Pons (tissue), 1 donor: ENCODE data around the gene PIERCE2.
"Not testable (repeated sequence)": the region's sequence is repeated elsewhere in the genome, so short reads cannot be mapped to it uniquely, and the experiment has no call there.

Experiments used
- DNase-seq: peaks from one replicate; pipeline ENCODE4 v3.0.0-alpha.2; 2016; ENCODE audit warnings: low spot score

The PIERCE2 gene

DNA sequence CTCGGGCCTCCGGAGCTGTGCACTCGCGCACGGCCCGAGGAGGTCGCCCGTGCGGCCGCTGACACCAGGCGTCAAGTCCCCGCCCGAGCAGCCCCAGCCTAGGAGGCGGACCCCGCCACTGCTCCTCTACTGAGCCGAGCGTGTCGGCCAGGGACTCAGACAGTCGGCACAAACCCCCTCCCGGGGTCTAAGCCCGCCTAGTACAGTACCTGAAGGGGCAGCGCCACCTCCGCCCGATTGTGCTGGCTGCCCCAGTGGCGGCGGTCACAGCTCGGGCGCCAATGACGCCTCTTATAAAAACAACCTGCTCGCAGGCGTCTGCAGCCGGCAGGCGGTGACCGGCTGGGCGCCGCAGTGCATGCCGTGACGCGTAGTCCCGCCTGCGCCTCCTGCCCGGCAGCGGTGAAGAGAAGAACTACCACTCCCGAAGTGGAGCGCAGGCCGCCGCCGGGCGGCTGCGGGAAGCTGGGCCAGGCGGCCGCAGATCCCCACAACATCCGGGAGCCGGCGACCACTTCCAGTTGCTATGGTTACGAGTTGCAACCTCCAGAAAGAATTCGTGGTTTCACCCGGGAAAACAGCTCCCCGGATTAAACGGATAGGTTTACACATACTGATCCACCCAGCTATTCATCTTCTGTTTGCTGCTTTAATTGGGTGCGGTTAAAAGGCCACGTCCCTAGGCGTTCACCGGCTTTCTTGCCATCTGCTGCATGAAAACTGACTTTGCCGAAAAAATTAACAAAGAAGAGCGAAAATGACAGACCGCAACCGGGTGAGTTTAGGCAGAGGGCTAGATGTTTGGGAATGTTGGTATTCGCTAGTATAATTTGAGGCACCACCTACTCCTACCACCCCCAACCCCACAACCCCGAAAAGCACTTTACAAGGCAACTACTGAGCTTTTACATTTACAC is at the start of gene PIERCE2, which contains the start of gene CCPG1:
Gene PIERCE2, plus strand, starts transcription at position 484 of the 917 bp plus-strand sequence. Its CDS starts 274 bp downstream, at position 758.
Gene CCPG1, minus strand, starts transcription at position 348 of the 917 bp plus-strand sequence. CDS start 18,935 bp downstream, outside the sequence.
- DNase-seq = peak; percentile 89

- no peak for DNase-seq
Measured at GRCh38 chr15:55360256-55360655, 48.0 kb upstream of the PIERCE2 start.

DNA sequence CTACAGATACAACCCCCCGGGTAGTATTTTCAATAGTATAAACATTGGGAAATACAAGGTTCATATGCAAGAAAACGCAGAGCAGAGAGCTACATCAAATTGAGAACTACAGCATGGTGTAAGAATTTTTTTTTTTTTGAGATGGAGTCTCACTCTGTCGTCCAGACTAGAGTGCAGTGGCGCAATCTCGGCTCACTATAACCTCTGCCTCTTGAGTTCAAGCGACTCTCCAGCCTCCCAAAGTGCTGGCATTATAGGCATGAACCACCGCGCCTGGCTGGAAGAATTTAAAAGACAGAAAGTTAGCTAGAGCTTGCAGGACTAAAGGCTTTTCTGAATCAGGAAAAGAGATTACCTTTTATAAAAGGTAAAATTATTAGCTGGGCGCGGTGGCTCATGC is 47.2 kb upstream of the PIERCE2 start:
- DNase-seq = no peak

- DNase-seq = no peak
Measured at GRCh38 chr15:55362641-55363040, 45.7 kb upstream of the PIERCE2 start.

DNA sequence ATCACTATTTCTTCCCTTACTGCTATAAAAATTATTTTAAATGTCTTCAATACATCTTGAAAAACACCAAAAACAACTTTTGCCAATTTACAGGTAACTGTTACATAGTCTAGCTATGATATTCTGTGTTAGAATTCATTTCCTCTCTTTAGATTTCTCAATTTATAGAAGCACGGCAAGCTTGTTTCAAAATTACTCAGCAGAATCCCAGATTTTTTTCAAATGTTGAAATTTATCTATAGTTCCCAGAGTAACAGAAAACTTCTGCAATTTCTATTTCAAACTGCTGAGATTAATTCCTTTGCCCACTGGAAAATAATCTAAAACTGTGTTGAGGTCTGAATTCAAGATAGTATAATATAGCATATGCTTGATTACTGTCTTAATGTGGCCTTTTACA is 41.3 kb upstream of the PIERCE2 start:
- DNase-seq = no peak

DNA sequence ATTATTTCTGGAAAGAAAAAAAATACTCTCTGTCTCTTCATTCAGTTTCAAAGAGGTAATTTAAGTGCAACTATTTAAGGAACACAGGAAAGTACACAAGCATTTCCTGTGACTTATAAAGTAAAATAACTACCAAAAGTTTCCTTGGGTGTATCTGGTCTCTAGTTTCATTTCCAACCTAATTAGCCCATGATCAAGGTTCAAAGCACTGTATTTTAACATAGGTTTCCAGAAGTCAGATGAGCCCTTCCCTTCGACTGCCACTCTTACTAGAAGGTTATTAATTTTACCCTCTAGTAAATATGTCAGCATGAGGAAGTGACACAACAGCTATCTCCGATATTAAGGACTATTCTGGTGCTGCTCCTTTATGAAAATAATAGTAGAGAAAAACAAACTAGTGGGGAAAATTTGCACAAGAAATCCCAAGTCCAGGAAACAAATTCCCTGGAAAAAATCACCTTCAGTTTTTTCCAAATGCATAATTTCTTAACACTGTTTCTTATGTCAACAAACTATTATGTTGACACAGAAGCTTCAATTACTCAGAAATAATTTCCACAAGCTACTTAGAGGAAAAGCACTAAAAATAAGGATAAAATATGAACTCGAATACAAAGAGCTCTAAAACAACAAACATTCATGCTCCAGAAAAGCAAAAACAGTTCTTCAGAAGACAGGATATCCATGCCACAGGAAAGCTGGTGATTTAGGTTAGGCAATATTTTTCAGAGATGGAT is 35.4 kb upstream of the PIERCE2 start:
- DNase-seq = no peak

DNA sequence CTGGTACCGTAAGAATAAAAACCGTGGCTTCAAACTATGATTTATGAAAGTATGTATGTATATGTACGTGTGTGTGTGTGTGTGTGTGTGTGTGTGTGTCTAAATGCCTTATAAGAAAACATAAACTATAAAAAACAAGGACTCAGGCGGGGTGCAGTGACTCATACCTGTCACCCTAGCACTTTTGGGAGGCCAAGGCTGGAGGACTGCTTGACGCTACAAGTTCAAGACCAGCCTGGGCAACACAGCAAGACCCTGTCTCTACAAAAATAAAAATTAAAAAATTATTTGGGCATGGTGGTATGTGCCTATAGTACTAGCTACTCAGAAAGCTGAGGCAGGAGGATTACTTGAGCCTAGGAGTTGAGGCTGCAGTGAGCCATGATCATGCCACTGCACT is 29.2 kb upstream of the PIERCE2 start:
- no peak for DNase-seq

- no peak for DNase-seq
Measured at GRCh38 chr15:55381595-55381994, 26.7 kb upstream of the PIERCE2 start.

GRCh38 chr15:55383687-55384086 is 24.6 kb upstream of the PIERCE2 start:
- no peak for DNase-seq

DNA sequence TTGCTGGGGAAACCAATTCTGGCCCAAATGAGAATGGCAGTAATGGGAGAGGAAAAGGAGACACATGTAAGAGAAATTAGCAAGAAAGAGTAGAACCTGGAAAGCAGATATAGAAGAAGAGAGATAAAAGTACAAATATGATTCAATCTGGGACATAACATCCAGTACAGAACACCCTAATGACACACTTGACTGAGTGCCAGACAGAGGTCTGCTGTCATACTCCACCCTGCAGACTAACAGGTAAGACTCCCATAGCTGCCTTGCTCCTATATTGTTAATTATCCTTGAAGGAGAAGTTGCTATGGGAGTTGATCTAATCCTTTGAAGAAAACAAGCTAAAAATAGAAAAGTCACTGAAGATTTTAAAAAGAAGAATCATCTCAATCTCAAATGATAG is 21.3 kb upstream of the PIERCE2 start:
- DNase-seq = no peak

DNA sequence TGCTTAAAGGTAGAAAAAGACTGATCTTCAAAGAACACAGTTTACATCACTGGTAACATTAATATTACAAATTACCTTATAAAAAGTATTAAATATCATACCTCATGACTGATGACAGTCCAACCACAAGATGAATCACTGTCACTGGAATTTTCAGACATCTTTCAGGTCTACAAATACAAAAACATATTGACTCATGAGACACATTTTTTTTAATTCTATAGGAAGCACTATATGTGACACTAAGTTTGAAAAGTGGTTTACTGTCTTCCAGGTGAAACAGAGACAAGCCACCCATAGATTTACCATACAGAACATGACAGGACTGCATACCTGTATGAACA is 19.1 kb upstream of the PIERCE2 start:
- no peak for DNase-seq

DNA sequence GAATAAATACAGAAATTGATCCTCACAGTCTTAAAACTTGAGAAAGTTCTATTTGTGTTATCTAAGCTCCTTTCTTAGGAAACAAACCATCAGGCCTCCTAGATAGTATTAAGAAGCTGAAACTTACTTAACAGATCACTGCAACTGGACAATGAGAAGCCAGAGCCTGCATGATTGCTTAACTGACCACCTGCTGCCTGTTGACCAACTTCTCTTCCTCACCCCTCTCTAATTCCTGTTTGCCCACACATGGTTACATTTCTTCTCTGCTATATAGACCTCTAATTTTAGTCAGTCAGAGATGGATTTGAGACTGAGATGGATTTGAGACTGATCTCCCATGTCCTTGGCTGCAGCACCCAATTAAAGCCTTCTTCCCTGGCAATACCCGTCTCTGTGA is 13.6 kb upstream of the PIERCE2 start:
- DNase-seq = no peak

DNA sequence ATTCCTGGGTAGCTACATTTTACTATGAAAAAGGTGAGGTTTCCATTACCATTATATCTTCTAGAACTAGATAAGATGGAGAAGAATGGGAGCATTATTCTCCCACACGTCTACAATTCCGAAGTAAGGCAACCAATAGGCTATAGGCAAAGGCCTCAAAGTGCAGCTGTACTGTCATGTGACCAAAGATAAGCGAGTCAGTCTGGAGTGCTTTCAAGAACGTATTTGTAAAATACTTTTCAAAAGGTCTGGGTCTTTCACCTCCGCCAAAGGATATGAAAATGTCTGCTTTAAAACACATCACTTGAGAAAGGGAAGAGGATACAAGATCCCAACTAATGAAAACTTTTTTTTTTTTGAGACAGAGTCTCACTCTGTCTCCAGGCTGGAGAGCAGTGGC is 10.1 kb upstream of the PIERCE2 start:
- no peak for DNase-seq

DNA sequence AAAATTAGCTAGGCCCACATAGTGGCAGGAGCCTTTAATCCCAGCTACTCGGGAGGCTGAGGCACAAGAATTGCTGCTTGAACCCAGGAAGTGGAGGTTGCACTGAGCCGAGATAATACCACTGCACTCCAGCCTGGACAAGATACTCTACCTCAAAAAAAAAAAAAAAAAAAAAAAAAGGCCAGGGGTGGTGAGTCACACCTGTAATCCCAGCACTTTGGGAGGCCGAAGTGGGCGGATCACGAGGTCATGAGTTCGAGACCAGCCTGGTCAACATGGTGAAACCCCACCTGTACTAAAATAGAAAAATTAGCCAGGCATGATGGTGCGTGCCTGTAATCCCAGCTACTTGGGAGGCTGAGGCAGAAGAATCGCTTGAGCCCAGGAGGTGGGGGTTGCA is 8.2 kb upstream of the PIERCE2 start:
- DNase-seq = not testable (repeated sequence)

DNA sequence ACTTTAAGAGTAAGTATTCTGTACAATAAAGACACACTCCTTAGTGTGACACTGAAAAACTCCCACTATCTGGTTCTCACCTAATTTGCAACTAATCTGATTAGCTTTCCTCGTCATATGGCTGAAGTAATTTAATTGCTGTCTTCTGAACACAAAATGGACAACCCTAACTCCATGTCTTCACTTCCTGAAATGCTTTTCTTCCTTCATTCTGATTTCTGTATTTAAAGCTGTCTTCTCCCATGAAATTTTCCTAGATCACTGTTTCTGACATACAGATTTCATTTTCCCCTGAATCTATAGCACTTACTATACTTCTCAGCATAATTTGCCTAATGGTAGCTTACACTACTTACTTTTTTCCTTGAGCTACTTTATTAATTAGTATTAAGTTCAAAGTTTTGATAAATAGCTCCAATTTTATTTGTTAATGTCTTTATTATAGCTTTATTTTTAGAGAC is 6.5 kb upstream of the PIERCE2 start:
- no peak for DNase-seq

DNA sequence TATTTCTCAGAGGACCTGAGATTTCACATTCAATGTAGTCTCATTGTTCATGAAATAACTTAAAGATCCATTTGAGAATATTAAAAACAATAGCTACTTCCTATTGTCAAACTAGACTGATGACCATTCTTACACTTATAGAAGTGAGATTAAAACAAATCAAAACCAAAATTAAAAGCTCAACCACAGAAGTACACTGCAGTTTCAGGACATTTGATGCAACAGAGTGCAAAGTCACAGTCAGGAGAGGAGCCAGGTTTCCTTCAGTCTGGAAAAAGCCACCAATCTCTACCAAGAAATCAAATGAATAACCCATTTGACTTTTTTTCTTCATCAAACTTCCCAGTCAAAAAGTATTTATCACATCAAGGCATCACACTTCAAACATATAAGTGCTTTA is 5.6 kb upstream of the PIERCE2 start:
- DNase-seq = no peak

GRCh38 chr15:55403531-55403930 is 4.8 kb upstream of the PIERCE2 start:
- peak; percentile 24 for DNase-seq

DNA sequence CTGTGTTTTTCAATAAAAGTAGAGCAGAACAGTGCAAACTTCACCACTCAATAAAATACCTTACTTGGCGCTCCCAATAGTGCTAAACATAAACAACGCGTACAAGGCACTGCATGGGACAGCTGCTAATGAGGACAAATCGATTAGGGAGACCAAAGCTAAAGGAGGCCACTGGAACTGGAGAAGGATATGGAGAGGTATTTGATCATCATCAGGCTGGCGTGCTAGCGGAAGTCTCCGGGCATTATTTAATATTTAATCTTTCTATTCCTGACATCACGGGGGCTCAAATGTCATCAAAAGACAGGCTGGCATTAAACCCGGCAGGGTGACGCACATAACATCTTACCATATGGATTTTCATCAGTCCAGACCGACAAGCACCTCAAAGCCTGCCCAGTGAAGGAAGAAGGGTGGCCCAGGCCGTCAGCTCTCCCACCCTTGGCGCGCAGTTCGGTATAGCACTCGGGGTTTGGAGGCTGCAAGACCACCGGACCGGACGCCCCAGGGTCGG is 740 bp upstream of the PIERCE2 start:
- peak; percentile 33 for DNase-seq

DNA sequence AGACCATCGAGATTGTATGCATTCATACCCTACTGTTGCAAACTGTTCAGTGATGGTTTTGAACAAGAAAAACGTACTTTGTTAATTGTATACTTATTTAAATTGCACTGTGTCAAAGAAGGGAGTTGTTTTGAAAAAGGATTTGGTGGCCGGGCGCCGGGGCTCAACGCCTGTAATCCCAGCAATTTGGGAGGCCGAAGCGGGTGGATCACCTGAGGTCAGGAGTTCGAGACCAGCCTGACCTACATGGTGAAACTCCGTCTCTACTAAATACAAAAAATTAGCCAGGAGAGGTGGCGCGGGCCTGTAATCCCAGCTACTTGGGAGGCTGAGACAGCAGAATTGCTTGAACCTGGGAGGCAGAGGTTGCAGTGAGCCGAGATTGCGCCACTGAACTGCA is 681 bp downstream of the PIERCE2 start:
- DNase-seq = not testable (repeated sequence)

DNA sequence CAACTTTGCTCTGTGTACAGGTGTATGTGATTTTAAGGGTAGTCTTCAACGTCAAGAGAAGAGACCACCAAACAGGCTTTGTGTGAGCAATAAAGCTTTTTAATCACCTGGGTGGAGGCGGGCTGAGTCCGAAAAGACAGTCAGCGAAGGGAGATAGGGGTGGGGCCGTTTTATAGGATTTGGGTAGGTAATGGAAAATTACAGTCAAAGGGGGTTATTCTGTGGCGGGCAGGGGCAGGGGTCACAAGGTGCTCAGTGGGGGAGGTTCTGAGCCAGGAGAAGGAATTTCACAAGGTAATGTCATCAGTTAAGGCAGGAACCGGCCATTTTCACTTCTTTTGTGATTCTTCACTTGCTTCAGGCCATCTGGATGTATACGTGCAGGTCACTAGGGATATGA is 9.4 kb downstream of the PIERCE2 start:
- not testable (repeated sequence) for DNase-seq

DNA sequence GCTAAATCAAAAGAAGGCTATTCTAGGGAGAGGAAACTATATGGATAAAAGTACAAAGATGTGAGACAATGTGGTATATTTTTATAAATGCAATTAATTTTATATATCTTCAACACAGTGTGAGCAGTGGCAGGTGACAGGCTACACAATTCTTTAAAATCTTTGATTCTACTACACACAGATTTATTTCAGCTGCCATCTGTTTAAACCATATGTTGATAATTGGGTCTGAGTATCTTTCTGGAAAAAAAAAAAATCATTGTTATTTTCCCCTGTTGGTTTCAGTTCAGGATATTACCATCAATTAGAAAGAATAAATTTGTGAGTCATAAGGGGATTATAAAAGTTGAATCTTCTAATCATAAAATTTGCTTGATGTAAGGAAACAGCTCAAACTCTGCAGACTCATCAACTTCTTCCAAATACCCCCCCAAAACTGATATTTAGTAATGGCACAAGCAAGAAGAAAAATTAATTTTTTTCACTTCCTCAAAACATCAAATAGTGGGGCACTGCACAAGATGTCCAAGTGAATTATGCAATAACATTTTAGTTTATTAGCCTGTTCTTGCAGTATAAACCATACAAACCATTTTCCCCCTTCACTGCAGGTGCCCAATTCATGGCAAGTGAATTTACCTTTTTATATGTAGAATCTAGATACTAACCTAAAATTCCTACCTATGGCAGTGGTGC is 12.0 kb downstream of the PIERCE2 start:
- no peak for DNase-seq

DNA sequence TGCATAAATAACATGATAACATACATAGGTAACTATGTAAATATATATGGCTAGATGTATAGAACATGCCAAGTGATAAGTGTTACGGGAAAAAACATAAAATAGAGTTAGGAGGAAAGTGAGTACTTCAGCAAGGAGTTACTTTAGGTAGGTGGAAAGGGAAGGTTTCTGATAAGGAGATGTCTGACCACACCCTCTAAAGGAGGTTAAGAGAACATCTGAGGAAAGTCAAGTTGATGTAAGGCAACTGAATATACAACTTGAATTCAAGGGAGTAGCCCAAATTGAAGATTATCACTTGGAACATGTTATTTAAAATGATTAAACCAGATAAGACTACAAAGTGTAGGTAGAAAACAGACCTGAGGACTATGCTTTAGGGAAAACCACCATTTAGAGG is 13.8 kb downstream of the PIERCE2 start:
- DNase-seq = no peak
